Renal pelvis (tissue), 4 donors: Measurements from ENCODE around the gene SLC9A3. TPM values are rescaled to one million over a fixed set of nuclear protein-coding genes. Genes with fewer than 3 reads are reported as not detected.

Experiments
- DNase-seq: peaks from one replicate; pipeline ENCODE4 v3.0.0-alpha.2; 2013
- polyA plus RNA-seq, 3 donors: library from polyadenylated mRNA; unstranded; fragments of 120-200 nt; gene quantifications; one replicate each; pipeline ENCODE4 v1.2.1, GENCODE V29; 2013; ENCODE audit not compliant: insufficient read length in 3 of 3

Gene SLC9A3
- polyA plus RNA-seq, 3 donors: 46.4 to 69.6 (median 58.0) TPM

DNA sequence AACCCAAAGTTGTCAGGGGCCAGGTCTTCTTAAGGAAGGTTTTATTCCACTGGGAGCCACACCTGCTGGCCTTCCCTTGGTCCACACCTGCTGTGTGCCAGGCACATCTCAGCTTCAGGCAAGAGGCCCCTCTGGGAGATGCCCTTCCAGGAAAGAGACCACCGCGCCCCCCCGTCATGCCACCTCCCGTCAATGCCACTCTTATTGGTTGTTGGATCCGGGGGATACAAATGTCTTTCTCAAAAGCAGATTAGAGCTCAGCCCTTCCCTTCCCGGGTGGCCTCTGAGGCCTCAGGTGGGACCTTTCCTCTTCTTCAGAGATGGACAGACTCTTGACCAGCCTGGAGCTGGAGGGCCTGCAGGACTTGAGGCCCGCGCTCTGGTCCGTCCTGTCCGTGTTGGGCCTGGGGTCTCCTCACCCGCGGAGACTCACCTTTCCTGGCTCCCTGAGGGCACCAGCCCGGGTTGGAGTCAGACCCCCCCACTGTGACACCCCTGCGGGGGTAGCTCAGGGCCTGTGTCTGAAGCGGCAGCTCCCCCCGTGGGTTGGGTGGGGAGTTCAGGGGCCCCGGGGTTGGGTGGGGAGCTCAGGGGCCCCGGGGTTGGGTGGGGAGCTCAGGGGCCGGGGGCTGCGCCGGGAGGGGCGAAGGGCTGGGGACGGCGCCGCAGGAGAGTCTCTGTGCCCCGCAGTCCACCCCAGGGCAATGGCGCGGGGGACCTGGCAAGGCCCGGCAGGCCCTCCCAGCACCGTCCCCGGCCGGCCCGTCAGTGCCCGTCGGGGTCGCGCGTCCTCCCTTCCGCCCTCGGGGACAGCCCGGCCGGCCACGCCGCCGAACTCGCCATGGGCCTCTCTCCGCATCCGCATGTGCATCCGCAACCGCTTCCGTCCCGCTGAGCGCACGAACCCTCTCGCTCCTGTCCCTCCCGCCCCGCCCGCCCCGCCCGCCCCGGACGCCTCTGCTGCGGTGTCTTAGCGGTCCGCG lies 3.7 kb upstream of the SLC9A3 start:
- DNase-seq: no peak

DNA sequence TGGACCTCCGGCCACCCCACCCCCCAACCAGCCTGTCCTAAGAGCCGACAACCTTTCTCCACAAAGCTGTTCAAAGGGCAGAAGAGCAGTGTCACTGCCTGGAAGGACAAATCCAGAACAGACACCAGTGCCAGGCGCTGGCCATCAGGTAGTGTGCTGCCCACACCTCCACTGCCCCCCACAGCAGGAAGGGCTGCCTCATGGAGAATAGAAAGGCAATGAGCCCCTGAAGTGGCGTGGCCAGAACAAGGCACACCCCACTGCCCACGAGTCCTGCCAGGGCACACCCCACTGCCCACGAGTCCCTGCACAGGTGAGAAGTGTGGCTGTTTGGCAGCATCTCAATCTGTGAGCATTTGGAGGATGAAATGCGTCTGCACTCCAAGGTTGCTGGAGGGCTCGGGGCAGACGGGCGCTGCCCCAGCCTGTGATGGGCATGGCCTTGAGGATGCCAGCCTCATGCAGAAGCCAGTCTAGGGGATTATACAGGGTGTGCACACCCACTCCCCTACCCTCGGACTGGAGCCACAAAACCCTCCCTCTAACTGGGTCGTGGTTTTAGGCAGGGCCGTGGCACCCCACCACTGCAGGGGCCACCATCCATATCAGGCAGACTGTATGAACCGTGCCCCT lies 2.3 kb upstream of the SLC9A3 start:
- no peak for DNase-seq

DNA sequence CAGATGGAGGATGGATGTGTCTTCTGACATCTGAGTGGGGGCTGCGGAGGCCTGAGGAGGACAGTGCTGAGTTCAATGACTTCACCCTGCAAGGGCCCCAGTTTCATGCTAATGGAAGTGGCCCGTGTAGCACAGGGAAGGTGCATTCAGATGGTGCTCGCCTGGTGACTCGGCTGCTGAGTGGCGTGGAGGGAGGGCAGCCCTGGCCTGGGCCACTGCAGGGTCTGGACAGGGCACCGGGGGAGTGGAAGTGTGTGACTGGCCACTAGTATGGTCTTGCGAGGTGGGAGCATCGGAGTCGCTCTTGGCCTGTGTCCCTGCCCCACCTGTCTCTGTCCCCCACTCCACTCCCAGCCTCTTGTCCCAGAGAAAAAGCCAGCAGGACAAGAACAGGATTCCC lies 1.7 kb upstream of the SLC9A3 start:
- no peak for DNase-seq

- DNase-seq: no peak
Measured at GRCh38 chr5:524973-525761, 918 bp upstream of the SLC9A3 start.

DNA sequence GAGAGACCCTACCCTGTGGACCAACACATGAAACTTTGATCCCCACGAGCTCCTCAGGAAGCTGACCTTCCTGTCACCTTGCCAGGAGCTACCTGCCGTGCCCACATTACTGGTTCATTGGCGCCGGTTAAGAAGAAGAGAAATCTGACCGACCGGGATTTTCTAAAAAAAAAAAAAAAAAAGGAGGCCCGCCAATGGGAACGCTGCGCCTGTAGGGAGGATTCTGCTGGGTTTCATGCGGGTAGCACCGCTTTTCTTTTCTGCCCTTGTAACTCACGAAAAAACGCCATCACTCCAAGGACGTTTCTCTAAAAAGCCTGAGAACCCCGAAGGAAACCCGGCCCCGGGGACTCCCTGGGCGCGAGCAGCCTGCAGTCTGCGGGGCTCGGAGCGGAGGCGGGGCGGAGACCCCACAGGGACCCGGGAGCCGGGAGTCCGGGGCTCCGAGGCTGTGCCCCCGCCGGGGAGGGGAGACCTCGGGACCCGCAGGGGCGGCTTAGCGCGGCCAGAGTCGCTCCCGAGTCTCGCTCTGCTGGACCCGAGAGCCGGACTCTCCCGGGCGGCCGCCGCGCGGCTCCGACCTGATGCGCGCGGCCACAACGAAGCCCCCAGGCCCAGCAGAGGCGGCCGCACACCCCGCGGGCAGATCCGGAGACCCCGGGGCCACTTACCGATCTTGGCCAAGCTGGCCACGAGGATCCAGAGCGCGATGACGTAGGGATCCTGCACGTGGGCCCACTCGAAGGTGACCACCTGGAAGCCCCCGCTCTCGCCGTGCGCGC lies 617 bp downstream of the SLC9A3 start:
- DNase-seq: no peak

- DNase-seq: no peak
Measured at GRCh38 chr5:522899-523440, 1.3 kb downstream of the SLC9A3 start.

GRCh38 chr5:522116-522515 lies 2.1 kb downstream of the SLC9A3 start:
- no peak for DNase-seq

DNA sequence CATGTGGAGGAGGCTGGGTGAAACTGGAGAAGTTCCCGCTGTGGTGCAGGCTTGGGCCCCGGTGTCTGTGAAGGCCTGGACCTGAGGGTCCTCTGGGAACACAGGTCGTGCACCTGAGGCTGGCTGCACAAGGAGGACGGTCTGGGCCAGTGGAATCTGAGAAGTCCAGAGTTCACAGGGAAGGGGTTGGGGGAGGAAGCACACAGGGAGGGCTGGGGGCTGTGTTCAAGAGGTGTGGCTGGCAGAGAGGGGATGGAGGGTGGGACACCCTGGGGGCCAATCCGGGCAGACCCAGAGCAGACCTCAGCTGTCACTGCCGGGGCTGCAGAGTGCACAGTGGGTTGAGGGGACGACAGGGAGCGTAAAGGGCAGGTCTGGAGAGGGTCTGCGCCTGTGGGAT lies 2.6 kb downstream of the SLC9A3 start:
- no peak for DNase-seq

GRCh38 chr5:520850-521226 lies 3.4 kb downstream of the SLC9A3 start:
- DNase-seq: no peak

DNA sequence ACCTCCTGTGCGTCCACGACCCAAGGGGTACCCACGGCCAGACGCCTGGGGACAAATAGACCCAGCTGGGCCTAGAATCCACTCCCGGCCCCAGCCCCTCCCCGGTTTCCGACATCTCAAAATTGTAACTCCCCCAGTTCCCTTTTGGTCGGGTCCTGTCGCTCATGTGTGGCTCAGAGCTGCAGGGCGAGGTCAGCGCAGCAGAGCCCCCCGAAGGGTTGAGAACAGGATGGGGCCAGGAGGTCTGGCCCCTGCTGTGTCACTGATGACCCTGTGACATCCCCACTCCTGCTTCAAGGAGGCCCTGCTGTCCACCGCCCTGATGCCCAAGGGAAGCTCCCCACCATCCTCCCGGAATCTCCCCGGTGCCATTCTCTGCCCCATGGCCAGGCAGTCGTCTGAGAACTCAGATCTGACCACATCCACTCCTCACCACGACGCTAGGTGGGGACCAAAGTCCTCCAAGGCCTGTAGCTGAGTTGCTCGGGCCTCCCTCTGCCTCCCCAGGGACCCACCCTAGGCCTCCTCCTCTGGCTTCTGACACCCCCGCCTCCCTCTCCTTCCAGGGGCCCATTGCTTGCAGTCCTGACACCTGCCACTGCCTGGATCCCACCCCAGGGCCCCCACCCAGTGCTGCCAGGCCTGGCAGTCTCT lies 3.9 kb downstream of the SLC9A3 start:
- no peak for DNase-seq

DNA sequence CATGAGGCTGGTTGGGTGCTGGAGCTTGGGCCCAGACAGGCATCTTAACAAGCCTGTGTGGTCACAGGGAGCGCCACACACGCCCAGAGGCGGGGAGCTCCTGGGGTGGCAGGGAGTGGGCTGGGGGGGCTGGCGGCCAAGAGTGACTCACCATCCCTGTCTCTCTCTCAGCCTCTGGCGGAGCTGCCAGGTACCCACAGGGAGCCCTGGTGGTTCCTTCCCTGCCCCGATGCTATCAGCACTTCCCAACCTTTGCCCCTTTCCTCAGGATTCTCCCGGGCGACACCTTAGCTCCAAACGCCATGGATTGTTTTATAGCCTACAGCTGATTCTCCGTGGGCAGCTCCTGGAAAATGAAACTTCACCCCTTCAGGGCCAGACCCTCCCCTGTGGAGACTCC lies 5.5 kb downstream of the SLC9A3 start:
- DNase-seq: no peak

DNA sequence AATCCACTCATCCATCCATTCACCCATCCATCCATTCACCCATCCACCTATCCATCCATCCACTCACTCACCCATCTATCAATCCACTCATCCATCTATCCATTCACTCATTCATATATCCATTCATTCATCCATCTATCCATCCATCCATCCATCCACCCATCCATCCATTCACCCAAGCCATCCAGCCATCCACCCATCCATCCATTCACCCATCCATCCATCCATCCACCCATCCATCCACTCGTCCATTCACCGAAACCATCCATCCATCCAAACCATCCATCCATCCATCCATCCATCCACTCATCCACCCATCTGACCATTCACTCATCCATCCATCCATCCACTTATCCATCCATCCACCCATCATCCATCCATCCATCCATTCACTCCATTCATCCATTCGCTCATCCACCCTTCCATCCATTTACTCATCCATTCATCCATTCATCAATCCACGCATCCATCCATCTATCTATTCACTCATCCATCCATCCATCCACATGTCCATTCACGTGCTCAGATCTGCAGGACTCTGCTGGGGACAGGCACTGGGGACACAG lies 6.6 kb downstream of the SLC9A3 start:
- no peak for DNase-seq

GRCh38 chr5:516980-517379 lies 7.3 kb downstream of the SLC9A3 start:
- DNase-seq: no peak

DNA sequence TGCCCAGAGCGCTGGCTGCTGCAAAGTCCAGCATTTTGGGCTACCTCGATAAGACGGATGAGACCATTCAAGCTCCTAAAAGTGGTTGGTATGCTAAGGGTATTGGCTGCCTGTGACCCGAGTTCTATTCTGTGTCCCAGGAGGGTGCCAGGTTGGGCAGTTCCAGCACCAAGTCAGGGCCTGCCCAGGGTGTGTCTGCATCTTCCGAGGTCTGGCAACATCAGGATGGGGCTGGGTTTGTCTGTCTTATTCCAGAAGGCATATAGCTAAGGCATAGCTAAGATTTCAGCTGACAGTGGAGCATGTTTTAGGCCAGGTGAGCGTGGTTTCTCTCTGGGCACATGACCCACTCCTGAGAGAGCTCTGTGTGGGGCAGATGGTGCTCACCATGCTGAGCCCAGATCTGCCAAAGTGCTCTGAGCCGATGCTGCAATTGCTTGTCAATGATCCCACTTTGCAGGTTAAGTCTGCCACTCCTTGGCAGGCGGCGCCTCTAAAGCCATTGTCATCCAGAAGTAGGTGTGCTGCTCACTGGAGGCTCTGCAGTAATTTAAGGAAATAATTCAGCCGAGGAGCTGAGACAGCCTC lies 7.8 kb downstream of the SLC9A3 start:
- DNase-seq: no peak

- DNase-seq: no peak
Measured at GRCh38 chr5:515273-515836, 8.9 kb downstream of the SLC9A3 start.

- no peak for DNase-seq
Measured at GRCh38 chr5:514673-515072, 9.6 kb downstream of the SLC9A3 start.

DNA sequence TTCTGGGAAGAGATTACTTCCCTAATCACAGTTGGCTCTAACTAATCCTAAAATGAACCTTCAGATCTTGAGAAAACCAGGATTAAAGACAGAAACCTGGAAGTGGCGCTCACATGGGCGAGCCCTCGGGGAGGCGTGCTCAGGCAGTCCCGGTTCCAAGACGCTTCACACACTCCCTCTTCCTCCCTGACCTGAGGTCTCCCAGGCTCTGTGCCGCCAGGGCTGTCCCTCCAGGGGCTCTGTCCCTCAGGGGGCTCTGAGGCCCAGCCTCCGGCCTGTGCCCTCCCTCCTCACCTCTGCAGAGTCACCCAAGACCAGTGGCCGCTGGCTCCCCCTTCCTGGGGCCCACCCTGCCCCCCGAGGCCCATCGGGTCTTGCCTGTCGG lies 10.2 kb downstream of the SLC9A3 start:
- no peak for DNase-seq

DNA sequence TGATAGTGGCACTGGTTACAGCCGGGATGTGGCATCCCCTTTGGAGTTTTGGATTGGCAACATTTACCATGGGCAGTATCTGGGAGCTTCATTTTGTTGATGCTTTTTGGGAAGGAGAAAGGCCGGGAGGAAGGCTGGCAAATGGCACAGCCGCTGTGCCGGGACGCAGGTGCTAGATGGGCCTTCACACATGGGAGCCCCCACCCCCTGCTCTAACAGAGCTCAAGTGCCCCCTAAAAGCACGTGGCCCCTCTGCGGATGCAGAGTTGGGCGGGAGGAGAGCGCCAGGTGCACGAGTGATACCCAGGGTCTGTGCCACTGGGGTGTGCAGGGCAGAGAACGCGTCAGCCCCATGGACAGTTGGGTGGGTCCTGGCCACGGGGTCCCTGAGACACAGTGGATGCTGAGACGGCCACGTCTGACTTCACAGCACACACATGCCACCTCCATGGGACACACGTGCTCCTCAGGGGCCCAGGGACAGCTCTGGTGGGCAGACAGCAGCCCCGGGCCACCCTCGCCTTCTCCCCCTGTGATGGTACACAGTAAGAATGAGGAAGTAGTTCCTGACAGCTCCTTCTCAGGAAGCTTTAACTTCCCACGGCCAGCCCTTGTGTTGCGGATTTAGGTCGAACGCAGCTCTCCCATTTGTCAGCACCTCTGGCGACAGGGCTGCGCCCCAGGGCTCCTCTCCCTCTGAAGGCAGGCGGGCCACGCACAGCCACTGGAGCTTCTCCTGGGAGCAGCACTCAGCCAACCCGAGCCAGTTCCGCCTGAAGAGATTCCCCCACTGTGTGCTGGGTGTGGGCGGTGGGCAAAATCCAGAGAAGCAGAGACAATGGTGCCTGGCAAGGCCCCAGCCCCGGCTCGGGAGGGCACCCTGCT lies 10.8 kb downstream of the SLC9A3 start:
- no peak for DNase-seq

GRCh38 chr5:511476-511875 lies 12.8 kb downstream of the SLC9A3 start:
- no peak for DNase-seq
